SK-N-MC (cell line): ENCODE results near the gene ECEL1.

Experiments
- EZH2 ChIP-seq: fragments of 200-600 bp; sonication (generic); IDR thresholded peaks from one replicate; pipeline ENCODE4 v1.6.1; 2017; ENCODE audit warnings: antibody characterized with exemption
- POLR2AphosphoS5 ChIP-seq: IDR thresholded peaks from 2 replicates; pipeline ENCODE4 v1.6.1; 2012; ENCODE audit warnings: mild to moderate bottlenecking, low read depth, low read length, borderline replicate concordance

GRCh38 chr2:232501794-232502390 lies 14.3 kb upstream of the ECEL1 start:
- no peak for TF ChIP-seq EZH2
- no peak for TF ChIP-seq POLR2AphosphoS5
